ENCODE results near the gene LIPC. TPM values are rescaled to one million over a fixed set of nuclear protein-coding genes. Genes with fewer than 3 reads are reported as not detected.

LIPC gene
- polyA plus RNA-seq, 2 of the 4 experiments (the other 2 are of a cell fraction) = 0.13 to 0.30 TPM

- ATAC-seq (no peak), DNase-seq (ENCODE audit: low read depth in 1 of 2, low spot score in 1 of 2) (no peak), FAIRE-seq (no peak)
- Histone ChIP-seq H3K9me3 (no peaks in the 10 kb centered on the region), H3K27ac (peak overlapping the region in 1 of 2 experiments; percentile 59; a peak in 3 of 6 replicates), H3K4me2 (no peak overlapping the region), H3K4me3 (no peak overlapping the region), H3K4me1 (peaks cover 6% of the 10 kb centered on the region; the same call in 2 of the 3 replicates)
- POLR2A ChIA-PET = no interaction called here
- CTCF ChIA-PET = interaction anchor here (0.6 kb wide), 2 partner anchors 21 to 79 kb away, joined by 3 read pairs; no protein-coding TSS in a partner anchor
- no peak for TF ChIP-seq ZC3H11A (IDR thresholded peaks at IDR 0.05)
- TF ChIP-seq, protein P1, sequence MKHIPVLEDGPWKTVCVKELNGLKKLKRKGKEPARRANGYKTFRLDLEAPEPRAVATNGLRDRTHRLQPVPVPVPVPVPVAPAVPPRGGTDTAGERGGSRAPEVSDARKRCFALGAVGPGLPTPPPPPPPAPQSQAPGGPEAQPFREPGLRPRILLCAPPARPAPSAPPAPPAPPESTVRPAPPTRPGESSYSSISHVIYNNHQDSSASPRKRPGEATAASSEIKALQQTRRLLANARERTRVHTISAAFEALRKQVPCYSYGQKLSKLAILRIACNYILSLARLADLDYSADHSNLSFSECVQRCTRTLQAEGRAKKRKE (CRISPR knock-in tag; IDR thresholded peaks at IDR 0.05; ENCODE audit: low read depth) = no peak
- no peak for TF ChIP-seq MYC (IDR thresholded peaks at IDR 0.05; ENCODE audit: borderline replicate concordance, low read length)
- TF ChIP-seq RAD21 (conservative IDR thresholded peaks at IDR 0.05 in 1 of 2, IDR thresholded peaks at IDR 0.05 in 1 of 2) = no peak
- TF ChIP-seq POLR2A (IDR thresholded peaks at IDR 0.05; ENCODE audit: low read length) = no peak
- no peak for TF ChIP-seq KDM1A (IDR thresholded peaks at IDR 0.05; ENCODE audit: low read depth)
- TF ChIP-seq HMGXB4 (CRISPR knock-in tag; IDR thresholded peaks at IDR 0.05; ENCODE audit: borderline replicate concordance) = no peak
- 84% methylated on average over 10 of the region's 10 CpGs for WGBS (ENCODE audit: missing lambda C conversion rate)
Measured at GRCh38 chr15:58448906-58449305, 17.1 kb downstream of the LIPC start.

GRCh38 chr15:58451826-58452225, 20.0 kb downstream of the LIPC start:
- Histone ChIP-seq H3K27ac (peak overlapping the region in 1 of 2 experiments; percentile 55; a peak in 3 of 6 replicates), H3K4me1 (no peaks in the 10 kb centered on the region), H3K4me3 (no peak overlapping the region), H3K4me2 (no peak overlapping the region), H3K9me3 (no peaks in the 10 kb centered on the region)
- ChIA-PET POLR2A (no interaction called here), CTCF (no interaction called here)
- FAIRE-seq (no peak), DNase-seq (ENCODE audit: low read depth in 1 of 2, low spot score in 1 of 2) (no peak), ATAC-seq (no peak)
- TF ChIP-seq CBX8 (IDR thresholded peaks at IDR 0.05) = no peak
- no peak for TF ChIP-seq RAD21 (conservative IDR thresholded peaks at IDR 0.05 in 1 of 2, IDR thresholded peaks at IDR 0.05 in 1 of 2)
- no peak for TF ChIP-seq JUNB (IDR thresholded peaks at IDR 0.05)
- TF ChIP-seq CTCF (IDR thresholded peaks at IDR 0.05) = no peak
- no peak for TF ChIP-seq ELK1 (IDR thresholded peaks at IDR 0.05; ENCODE audit: low read depth, low read length)
- TF ChIP-seq RFX5 (IDR thresholded peaks at IDR 0.05) = no peak
- no peak for TF ChIP-seq BHLHE40 (IDR thresholded peaks at IDR 0.05; ENCODE audit: low read depth, low read length)
- TF ChIP-seq POLR2A (IDR thresholded peaks at IDR 0.05; ENCODE audit: low read length) = no peak
- no peak for TF ChIP-seq NR3C1 (IDR thresholded peaks at IDR 0.05)
- 80% methylated on average over 6 of the region's 6 CpGs for WGBS (ENCODE audit: missing lambda C conversion rate)

DNA sequence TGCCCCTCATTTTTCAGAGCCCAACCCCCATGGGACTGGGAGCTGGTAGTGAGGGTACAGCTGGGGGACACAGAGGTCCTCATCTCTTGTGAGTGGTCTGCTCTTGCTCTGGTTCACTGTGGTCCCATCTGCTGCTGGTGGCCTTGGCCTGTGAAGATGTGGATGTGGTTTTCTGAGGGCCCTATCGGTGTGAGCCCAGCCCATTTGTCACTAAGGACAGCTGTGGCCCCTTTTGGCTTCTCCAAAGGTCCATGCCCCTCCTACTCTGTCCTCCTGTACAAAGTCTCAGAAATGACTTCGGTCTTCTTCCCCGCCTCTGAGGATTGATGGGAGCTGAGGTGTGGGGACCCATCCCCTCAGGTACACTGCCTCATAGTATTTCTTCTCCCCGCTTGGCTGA, 21.0 kb downstream of the LIPC start:
- POLR2A ChIA-PET = no interaction called here
- FAIRE-seq = no peak
- DNase-seq (ENCODE audit: low read depth in 1 of 2, low spot score in 1 of 2) = no peak

More for the DNA sequence above, 21.0 kb downstream of the LIPC start:
- H3K4me1 ChIP-seq = peaks cover 5% of the 10 kb centered on the region
- WGBS (ENCODE audit: missing lambda C conversion rate) = 79% methylated on average over 4 of the region's 4 CpGs
- CTCF ChIA-PET = interaction anchor here (0.6 kb wide), 1 partner anchor 26 kb away, joined by 3 read pairs; no protein-coding TSS in a partner anchor
- no peak for TF ChIP-seq HEYL (CRISPR knock-in tag; IDR thresholded peaks at IDR 0.05)
- no peak for TF ChIP-seq JUN (IDR thresholded peaks at IDR 0.05)
- TF ChIP-seq RARB (CRISPR knock-in tag; IDR thresholded peaks at IDR 0.05) = no peak
- TF ChIP-seq NR3C1 (IDR thresholded peaks at IDR 0.05) = no peak
- no peak for TF ChIP-seq HOXA7 (CRISPR knock-in tag; IDR thresholded peaks at IDR 0.05)
- no peak for TF ChIP-seq RAD21 (conservative IDR thresholded peaks at IDR 0.05 in 1 of 2, IDR thresholded peaks at IDR 0.05 in 1 of 2)
- TF ChIP-seq MAFK (IDR thresholded peaks at IDR 0.05; ENCODE audit: partially characterized antibody) = no peak
- no peak for TF ChIP-seq NPAS2 (CRISPR knock-in tag; IDR thresholded peaks at IDR 0.05; ENCODE audit: borderline replicate concordance)
- no peak for TF ChIP-seq ZFP36 (IDR thresholded peaks at IDR 0.05; ENCODE audit: borderline replicate concordance, partially characterized antibody)
- TF ChIP-seq CEBPB (IDR thresholded peaks at IDR 0.05) = no peak
- no peak for TF ChIP-seq MAX (IDR thresholded peaks at IDR 0.05)
- no peak for ATAC-seq
- H3K27ac ChIP-seq = peak overlapping the region in 1 of 2 experiments; percentile 55; a peak in 3 of 6 replicates
- no peaks in the 10 kb centered on the region for H3K9me3 ChIP-seq
- no peak overlapping the region for H3K4me3 ChIP-seq
- no peak overlapping the region for H3K4me2 ChIP-seq
